Tibial nerve (tissue), 4 donors: Measurements from ENCODE around the gene TCHH. TPM values are rescaled to one million over a fixed set of nuclear protein-coding genes. Genes with fewer than 3 reads are reported as not detected.

Experiments used
- DNase-seq, 2 donors: peaks; one replicate each; pipeline ENCODE4 v3.0.0-alpha.2; 2019; ENCODE audit warnings: low spot score in 2 of 2
- H3K27ac ChIP-seq, 4 donors: fragments of 200-600 bp; sonication (generic) in 3 of 4; one replicate each; pipeline ENCODE4 v1.5.1; 2017 to 2019; ENCODE audit warnings: mild to moderate bottlenecking in 1 of 4
- H3K27me3 ChIP-seq, 2 donors: fragments of 200-600 bp; sonication (generic) in 1 of 2; one replicate each; pipeline versions ENCODE4 v1.5.1 to v1.6.0; 2017 to 2019
- H3K36me3 ChIP-seq, 3 donors: fragments of 200-600 bp; sonication (generic); one replicate each; pipeline ENCODE4 v1.5.1; 2018 to 2019
- H3K4me1 ChIP-seq, 4 donors: fragments of 200-600 bp; sonication (generic) in 3 of 4; one replicate each; pipeline ENCODE4 v1.5.1; 2017 to 2019
- H3K4me3 ChIP-seq, 4 donors: fragments of 200-600 bp; sonication (generic) in 3 of 4; one replicate each; pipeline ENCODE4 v1.5.1; 2017 to 2019; ENCODE audit warnings: mild to moderate bottlenecking in 1 of 4, moderate library complexity in 1 of 4
- H3K9me3 ChIP-seq, 4 donors: fragments of 200-600 bp; sonication (generic) in 3 of 4; one replicate each; pipeline ENCODE4 v1.5.1; 2017 to 2019
- EP300 ChIP-seq, 2 donors: sonication (generic); formaldehyde crosslinking; IDR thresholded peaks; one replicate each; pipeline ENCODE4 v1.6.1; 2017; ENCODE audit warnings: antibody characterized with exemption in 2 of 2, mild to moderate bottlenecking in 1 of 2
- POLR2A ChIP-seq, 2 donors: fragments of 450-650 bp; IDR thresholded peaks; one replicate each; pipeline ENCODE4 v1.6.1; 2017; ENCODE audit warnings: antibody characterized with exemption in 2 of 2, mild to moderate bottlenecking in 2 of 2, moderate library complexity in 2 of 2
- WGBS, 2 donors: methylation state at CpG; one replicate each; pipeline ENCODE4 v1.1.5; 2018; 5-methylcytosine and 5-hydroxymethylcytosine counted together
- total RNA-seq, 4 donors: library from RNA; depleted of rRNA; stranded (reverse); fragments of >200 nt; gene quantifications; one replicate each; pipeline ENCODE4 v1.1.0, GENCODE V29; 2016
- TF ChIP-seq, protein P1 (sequence below), 5 experiments: fragments of 200-600 bp in 3 of 5; fragments of 450-650 bp in 2 of 5; sonication (generic) in 3 of 5; IDR thresholded peaks; one replicate each; pipeline ENCODE4 v1.5.1; 2016 to 2019; ENCODE audit warnings: antibody characterized with exemption in 5 of 5, mild to moderate bottlenecking in 3 of 5, moderate library complexity in 2 of 5

TCHH gene
- total RNA-seq, 4 donors from 2014 or later = under 0.01 to 0.60 (median 0.22) TPM; not detected in 1

DNA sequence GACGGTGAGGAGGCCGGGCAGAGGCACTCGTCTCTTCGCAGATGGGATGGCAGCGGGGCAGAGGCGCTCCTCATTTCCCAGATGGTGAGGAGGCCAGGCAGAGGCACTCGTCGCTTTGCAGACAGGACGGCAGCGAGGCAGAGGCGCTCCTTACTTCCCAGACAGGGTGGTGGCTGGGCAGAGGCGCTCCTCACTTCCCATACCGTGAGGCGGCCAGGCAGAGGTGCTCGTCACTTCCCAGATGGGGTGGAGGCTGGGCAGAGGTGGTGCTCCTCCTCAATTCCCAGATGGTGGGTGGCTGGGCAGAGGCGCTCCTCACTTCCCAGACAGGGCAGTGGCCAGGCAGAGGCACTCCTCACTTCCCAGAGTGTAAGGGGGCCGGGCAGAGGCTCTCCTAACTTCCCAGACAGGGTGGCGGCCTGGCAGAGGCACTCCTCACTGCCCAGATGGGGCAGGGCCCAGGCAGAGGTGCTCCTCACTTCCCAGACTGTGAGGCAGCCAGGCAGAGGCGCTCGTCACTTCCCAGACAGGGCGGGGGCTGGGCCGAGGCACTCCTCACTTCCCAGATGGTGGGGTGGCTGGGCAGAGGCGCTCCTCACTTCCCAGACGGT, 36.3 kb downstream of the TCHH start:
- H3K4me3 ChIP-seq = no peak overlapping the region
- TF ChIP-seq, protein P1, sequence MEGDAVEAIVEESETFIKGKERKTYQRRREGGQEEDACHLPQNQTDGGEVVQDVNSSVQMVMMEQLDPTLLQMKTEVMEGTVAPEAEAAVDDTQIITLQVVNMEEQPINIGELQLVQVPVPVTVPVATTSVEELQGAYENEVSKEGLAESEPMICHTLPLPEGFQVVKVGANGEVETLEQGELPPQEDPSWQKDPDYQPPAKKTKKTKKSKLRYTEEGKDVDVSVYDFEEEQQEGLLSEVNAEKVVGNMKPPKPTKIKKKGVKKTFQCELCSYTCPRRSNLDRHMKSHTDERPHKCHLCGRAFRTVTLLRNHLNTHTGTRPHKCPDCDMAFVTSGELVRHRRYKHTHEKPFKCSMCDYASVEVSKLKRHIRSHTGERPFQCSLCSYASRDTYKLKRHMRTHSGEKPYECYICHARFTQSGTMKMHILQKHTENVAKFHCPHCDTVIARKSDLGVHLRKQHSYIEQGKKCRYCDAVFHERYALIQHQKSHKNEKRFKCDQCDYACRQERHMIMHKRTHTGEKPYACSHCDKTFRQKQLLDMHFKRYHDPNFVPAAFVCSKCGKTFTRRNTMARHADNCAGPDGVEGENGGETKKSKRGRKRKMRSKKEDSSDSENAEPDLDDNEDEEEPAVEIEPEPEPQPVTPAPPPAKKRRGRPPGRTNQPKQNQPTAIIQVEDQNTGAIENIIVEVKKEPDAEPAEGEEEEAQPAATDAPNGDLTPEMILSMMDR (IDR thresholded peaks at IDR 0.05) = no peak
- TF ChIP-seq EP300 (IDR thresholded peaks at IDR 0.05) (no peak), POLR2A (IDR thresholded peaks at IDR 0.05) (no peak)
- H3K36me3 ChIP-seq = no peaks in the 10 kb centered on the region
- WGBS, 2 donors = 87 to 93% methylated on average over 15 to 24 of the region's 24 CpGs
- H3K27ac ChIP-seq = no peak overlapping the region
- H3K27me3 ChIP-seq = no peaks in the 10 kb centered on the region
- peaks cover 0 to 3% (median 0%) of the 10 kb centered on the region in 4 donors for H3K9me3 ChIP-seq
- DNase-seq = no peak
- no peaks in the 10 kb centered on the region for H3K4me1 ChIP-seq

DNA sequence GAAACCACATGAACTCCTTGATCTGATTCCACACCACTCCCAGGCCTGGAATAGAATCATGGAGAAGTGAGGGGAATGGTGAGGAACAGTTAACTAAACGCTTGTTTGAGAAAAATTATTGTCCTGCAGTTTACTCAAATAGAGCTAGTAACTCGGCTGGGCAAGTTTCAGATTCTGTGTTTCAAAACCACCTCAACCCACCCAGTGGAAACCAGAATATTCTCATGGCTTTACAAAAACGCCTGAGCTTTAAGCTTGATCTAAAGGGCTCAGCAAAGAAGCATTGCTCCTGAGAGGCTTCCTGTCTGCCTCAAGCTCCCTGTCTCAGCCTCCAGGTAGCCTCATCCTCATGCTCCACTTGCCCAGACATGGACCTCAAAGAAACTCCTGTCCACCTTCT, 42.9 kb downstream of the TCHH start:
- H3K9me3 ChIP-seq = no peaks in the 10 kb centered on the region

DNA sequence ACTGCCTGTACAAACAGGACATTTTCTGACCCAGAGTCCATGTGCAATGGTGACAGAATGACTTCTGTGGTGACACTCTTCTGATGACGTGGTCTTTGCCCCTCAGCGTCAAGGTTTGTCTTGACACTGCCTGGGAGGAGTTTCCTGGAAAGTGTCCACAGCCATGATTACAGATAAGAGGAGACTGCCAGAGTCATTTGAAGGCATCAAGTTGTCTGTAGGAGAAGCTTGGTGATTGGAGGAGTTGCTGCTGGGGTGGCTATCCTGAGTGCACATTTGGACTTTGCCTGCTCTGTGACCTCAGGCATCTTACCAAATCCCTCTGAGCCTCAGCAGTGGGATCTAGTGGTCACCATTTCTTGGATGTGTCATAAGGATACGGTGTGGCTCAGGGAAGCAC, 44.1 kb downstream of the TCHH start:
- TF ChIP-seq POLR2A (IDR thresholded peaks at IDR 0.05) (no peak), EP300 (IDR thresholded peaks at IDR 0.05) (no peak)
- TF ChIP-seq, protein P1 (IDR thresholded peaks at IDR 0.05) = no peak
- no peak for DNase-seq
- H3K4me3 ChIP-seq = no peak overlapping the region
- no peaks in the 10 kb centered on the region for H3K36me3 ChIP-seq
- no peaks in the 10 kb centered on the region for H3K4me1 ChIP-seq
- no peak overlapping the region for H3K27ac ChIP-seq
- 82% methylated on average over 3 of the region's 3 CpGs for WGBS, 2 donors
- no peaks in the 10 kb centered on the region for H3K9me3 ChIP-seq
- peaks cover 0 to 4% of the 10 kb centered on the region in 2 donors for H3K27me3 ChIP-seq

More for the DNA sequence above, 42.9 kb downstream of the TCHH start:
- no peak for DNase-seq
- no peak overlapping the region for H3K27ac ChIP-seq
- no peaks in the 10 kb centered on the region for H3K36me3 ChIP-seq
- TF ChIP-seq POLR2A (IDR thresholded peaks at IDR 0.05) = no peak
- H3K27me3 ChIP-seq = peaks cover 0 to 4% of the 10 kb centered on the region in 2 donors
- H3K4me1 ChIP-seq = no peaks in the 10 kb centered on the region
- 79 to 83% methylated on average over 3 of the region's 3 CpGs for WGBS, 2 donors
- no peak overlapping the region for H3K4me3 ChIP-seq

DNA sequence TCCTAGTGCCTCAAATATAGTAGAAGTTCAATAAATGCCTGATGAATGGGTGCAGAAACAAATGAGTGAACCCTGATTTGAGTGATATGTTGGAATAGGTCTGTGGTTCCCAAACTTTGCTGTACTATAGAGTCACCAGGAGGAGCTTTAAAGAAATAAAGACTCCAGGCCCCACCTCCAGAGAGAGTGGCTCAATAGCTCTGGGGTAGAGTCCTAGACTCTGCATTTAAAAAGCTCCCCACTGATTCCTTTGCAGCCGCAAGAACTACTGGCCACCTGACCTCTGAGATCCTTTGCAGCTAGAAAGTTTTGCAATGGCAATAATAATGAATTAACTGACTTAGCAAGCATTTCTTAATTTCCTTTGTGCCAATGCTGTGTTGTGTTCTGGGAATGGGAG, 47.3 kb downstream of the TCHH start:
- Histone ChIP-seq H3K36me3 (no peaks in the 10 kb centered on the region), H3K4me1 (no peaks in the 10 kb centered on the region), H3K9me3 (no peaks in the 10 kb centered on the region), H3K27me3 (peaks cover 0 to 4% of the 10 kb centered on the region in 2 donors), H3K27ac (no peak overlapping the region), H3K4me3 (no peak overlapping the region)
- no peak for TF ChIP-seq POLR2A (IDR thresholded peaks at IDR 0.05)
- no peak for TF ChIP-seq EP300 (IDR thresholded peaks at IDR 0.05)
- TF ChIP-seq, protein P1 (IDR thresholded peaks at IDR 0.05) = no peak
- DNase-seq = no peak
- WGBS, 2 donors = 17 to 47% methylated on average over 1 of the region's 1 CpG

DNA sequence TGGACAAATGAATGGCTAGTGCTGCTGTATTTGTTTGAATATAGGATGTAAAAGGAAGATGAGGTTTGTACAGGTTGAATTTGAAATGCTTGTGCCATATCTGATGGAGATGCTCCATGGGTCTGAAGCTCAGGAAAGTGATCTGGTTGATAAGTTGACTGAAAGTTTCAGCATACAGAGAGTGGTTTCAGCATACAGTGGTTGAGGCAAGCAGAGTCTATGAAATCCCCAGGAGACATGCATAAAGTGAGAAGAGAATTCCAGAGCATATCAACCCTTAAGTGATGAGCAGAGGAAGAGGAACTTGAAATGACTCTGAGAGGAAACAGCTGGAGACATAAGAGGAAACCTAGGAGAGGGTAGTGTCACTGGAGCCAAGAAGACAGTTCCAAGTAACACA, 48.1 kb downstream of the TCHH start:
- H3K27ac ChIP-seq = no peak overlapping the region
- H3K4me1 ChIP-seq = no peaks in the 10 kb centered on the region
- no peak for DNase-seq
- H3K4me3 ChIP-seq = no peak overlapping the region
- H3K36me3 ChIP-seq = no peaks in the 10 kb centered on the region
- peaks cover 0 to 2% of the 10 kb centered on the region in 2 donors for H3K27me3 ChIP-seq
- no peaks in the 10 kb centered on the region for H3K9me3 ChIP-seq
- TF ChIP-seq POLR2A (IDR thresholded peaks at IDR 0.05) = no peak
- TF ChIP-seq, protein P1 (IDR thresholded peaks at IDR 0.05) = no peak
- no peak for TF ChIP-seq EP300 (IDR thresholded peaks at IDR 0.05)

DNA sequence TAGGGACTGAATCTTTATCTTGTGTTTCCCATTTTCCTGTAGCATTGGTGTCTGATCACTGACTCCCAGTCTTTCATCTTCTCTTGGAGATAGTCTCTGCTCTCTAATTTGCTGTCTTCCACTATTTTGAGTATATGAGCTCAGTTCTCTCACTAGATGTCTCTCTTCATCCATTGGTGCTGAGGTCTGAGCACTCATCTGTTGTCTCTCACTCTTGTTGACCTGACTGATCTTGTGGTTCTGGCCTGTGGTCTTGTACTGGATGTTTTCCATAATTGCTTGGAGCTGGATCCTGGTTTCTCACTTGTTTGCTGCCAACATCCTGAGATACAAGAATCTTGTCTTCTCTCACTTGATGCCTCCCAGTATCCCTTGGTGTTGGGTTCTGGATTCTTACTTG, 53.3 kb downstream of the TCHH start:
- Histone ChIP-seq H3K9me3 (no peaks in the 10 kb centered on the region), H3K27ac (no peak overlapping the region), H3K4me3 (no peak overlapping the region), H3K27me3 (peaks cover 0 to 13% of the 10 kb centered on the region in 2 donors), H3K36me3 (no peaks in the 10 kb centered on the region), H3K4me1 (no peaks in the 10 kb centered on the region)
- no peak for DNase-seq
- TF ChIP-seq, protein P1 (IDR thresholded peaks at IDR 0.05) = no peak
- TF ChIP-seq POLR2A (IDR thresholded peaks at IDR 0.05) (no peak), EP300 (IDR thresholded peaks at IDR 0.05) (no peak)
